Mucosa of descending colon (tissue), 3 donors: Measurements from ENCODE around the gene RNF144B. TPM values are rescaled to one million over a fixed set of nuclear protein-coding genes. Genes with fewer than 3 reads are reported as not detected.
"Not testable (repeated sequence)": the region's sequence is repeated elsewhere in the genome, so short reads cannot be mapped to it uniquely, and the experiment has no call there.

Experiments
- ATAC-seq: fragments of 200-7000 bp; cut with Tn5 transposase; one replicate; pipeline ENCODE4 v1.9.1; 2020; ENCODE audit warnings: mild to moderate bottlenecking, moderate library complexity
- DNase-seq, 3 donors: peaks; one replicate each; pipeline ENCODE4 v3.0.0-alpha.2; 2020
- H3K36me3 ChIP-seq: fragments of 200-600 bp; one replicate; pipeline ENCODE4 v1.8.0; 2021; ENCODE audit warnings: low read depth, mild to moderate bottlenecking
- H3K4me1 ChIP-seq: fragments of 200-600 bp; one replicate; pipeline ENCODE4 v1.8.0; 2021; ENCODE audit warnings: low read depth, mild to moderate bottlenecking
- H3K4me3 ChIP-seq: fragments of 200-600 bp; one replicate; pipeline ENCODE4 v1.8.0; 2021; ENCODE audit warnings: mild to moderate bottlenecking
- H3K9me3 ChIP-seq: fragments of 200-600 bp; one replicate; pipeline ENCODE4 v1.8.0; 2021; ENCODE audit warnings: mild to moderate bottlenecking
- CTCF ChIP-seq: fragments of 200-600 bp; IDR thresholded peaks from one replicate; pipeline ENCODE4 v1.8.0; 2022; ENCODE audit warnings: antibody characterized with exemption, mild to moderate bottlenecking
- intact Hi-C, 2 donors: fragments of 100-400 bp; cut with DNase I in 1 of 2; cut with micrococcal nuclease in 1 of 2; formaldehyde crosslinking; loops; one replicate each; pipeline versions ENCODE4 v1.11.0 to v1.11.1; 2022; cut with DNase I, micrococcal nuclease
- total RNA-seq, 3 donors: library from RNA; stranded (reverse); fragmentation: NEBNext Ultra II Directional in 2 of 3; extraction: Animal tissue kit (Norgen Biotek cat#: 25700) in 2 of 3; gene quantifications; one replicate each; pipeline versions ENCODE4 v1.2.1 to v1.2.4, GENCODE V29; 2021 to 2023
- donor health status: DM: no; HTN: no; CAD: no; lungs with moderate emphysema.
- donor health status: DM: no; HTN: no; CAD: no.
- donor health status: DM: no; HTN: yes; CAD: no.

Gene RNF144B
- total RNA-seq, 3 donors from 2014 or later = 5.9 to 8.7 (median 8.0) TPM

- intact Hi-C loops = no loop called here
- no peak for ATAC-seq
- Histone ChIP-seq H3K9me3 (no peaks in the 10 kb centered on the region), H3K36me3 (no peaks in the 10 kb centered on the region), H3K4me3 (no peak overlapping the region), H3K4me1 (no peaks in the 10 kb centered on the region)
- no peak for DNase-seq
- TF ChIP-seq CTCF = no peak
Observed at GRCh38 chr6:18363746-18364145, 23.4 kb upstream of the RNF144B start.

- ATAC-seq, H3K4me3 ChIP-seq, H3K9me3 ChIP-seq, H3K36me3 ChIP-seq, DNase-seq, H3K4me1 ChIP-seq, intact Hi-C loops: not testable (repeated sequence)
Observed at GRCh38 chr6:18364561-18364960, 22.6 kb upstream of the RNF144B start.

- Histone ChIP-seq H3K36me3 (no peaks in the 10 kb centered on the region), H3K4me1 (no peaks in the 10 kb centered on the region), H3K4me3 (no peak overlapping the region), H3K9me3 (no peaks in the 10 kb centered on the region)
- TF ChIP-seq CTCF = no peak
- DNase-seq (no peak), ATAC-seq (no peak)
- intact Hi-C loops = no loop called here
Observed at GRCh38 chr6:18367371-18367770, 19.8 kb upstream of the RNF144B start.

- no peak overlapping the region for H3K4me3 ChIP-seq
- intact Hi-C loops = no loop called here
- no peak for TF ChIP-seq CTCF
- DNase-seq (no peak), ATAC-seq (no peak)
- H3K36me3 ChIP-seq = no peaks in the 10 kb centered on the region
- no peaks in the 10 kb centered on the region for H3K4me1 ChIP-seq
- H3K9me3 ChIP-seq = no peaks in the 10 kb centered on the region
Observed at GRCh38 chr6:18368277-18369105, 18.7 kb upstream of the RNF144B start.

- no peaks in the 10 kb centered on the region for H3K36me3 ChIP-seq
- no peak for TF ChIP-seq CTCF
- no peaks in the 10 kb centered on the region for H3K4me1 ChIP-seq
- intact Hi-C loops = no loop called here
- ATAC-seq = no peak
- no peak for DNase-seq
- no peak overlapping the region for H3K4me3 ChIP-seq
- H3K9me3 ChIP-seq = no peaks in the 10 kb centered on the region
Observed at GRCh38 chr6:18371010-18371409, 16.1 kb upstream of the RNF144B start.

- Histone ChIP-seq H3K36me3 (no peaks in the 10 kb centered on the region), H3K4me3 (no peak overlapping the region), H3K9me3 (no peaks in the 10 kb centered on the region), H3K4me1 (no peaks in the 10 kb centered on the region)
- ATAC-seq = no peak
- intact Hi-C loops = no loop called here
- no peak for DNase-seq
- TF ChIP-seq CTCF = no peak
Observed at GRCh38 chr6:18371656-18372055, 15.5 kb upstream of the RNF144B start.
